BJ (cell line): ENCODE data around the gene PRSS33. TPM values are rescaled to one million over a fixed set of nuclear protein-coding genes. Genes with fewer than 3 reads are reported as not detected.

Source experiments
- CTCF ChIA-PET: fragments of 350-600 bp; formaldehyde crosslinking; extraction: SDS; loops from one replicate; lab custom pipeline; 2021; ENCODE audit warnings: antibody characterized with exemption, inconsistent platforms; lab: Yijun Ruan, JAX
- POLR2A ChIA-PET: fragments of 300-600 bp; sonication (Branson Sonifier 250); formaldehyde crosslinking; extraction: SDS; loops from one replicate; lab custom pipeline; 2021; ENCODE audit warnings: antibody characterized with exemption; lab: Charles Lee
- DNase-seq: peaks from one replicate; pipeline ENCODE4 v3.0.0-alpha.2; 2011; ENCODE audit warnings: low read depth
- H3K27me3 ChIP-seq: 2 replicates; pipeline ENCODE4 v1.6.0; 2011; ENCODE audit warnings: low read length; ENCODE audit not compliant: control insufficient read depth, insufficient read depth
- H3K36me3 ChIP-seq: 2 replicates; pipeline ENCODE4 v1.5.1; 2011; ENCODE audit warnings: low read length; ENCODE audit not compliant: control insufficient read depth, insufficient read depth
- H3K4me3 ChIP-seq: 2 replicates; pipeline ENCODE4 v1.5.1; 2011; ENCODE audit warnings: low read depth, mild to moderate bottlenecking, control low read depth, low read length
- polyA plus RNA-seq: library from polyadenylated mRNA; depleted of rRNA; stranded (reverse); fragments of >200 nt; gene quantifications from 2 replicates; pipeline ENCODE4 v1.2.3, GENCODE V29; 2011
- TF ChIP-seq, protein P1 (sequence below): IDR thresholded peaks from 2 replicates; pipeline ENCODE4 v1.5.1; 2011; ENCODE audit warnings: low read depth, mild to moderate bottlenecking, control low read depth, inconsistent platforms, low read length, moderate library complexity; ENCODE audit not compliant: insufficient read depth

PRSS33 gene
- polyA plus RNA-seq, 1 experiment = not detected

DNA sequence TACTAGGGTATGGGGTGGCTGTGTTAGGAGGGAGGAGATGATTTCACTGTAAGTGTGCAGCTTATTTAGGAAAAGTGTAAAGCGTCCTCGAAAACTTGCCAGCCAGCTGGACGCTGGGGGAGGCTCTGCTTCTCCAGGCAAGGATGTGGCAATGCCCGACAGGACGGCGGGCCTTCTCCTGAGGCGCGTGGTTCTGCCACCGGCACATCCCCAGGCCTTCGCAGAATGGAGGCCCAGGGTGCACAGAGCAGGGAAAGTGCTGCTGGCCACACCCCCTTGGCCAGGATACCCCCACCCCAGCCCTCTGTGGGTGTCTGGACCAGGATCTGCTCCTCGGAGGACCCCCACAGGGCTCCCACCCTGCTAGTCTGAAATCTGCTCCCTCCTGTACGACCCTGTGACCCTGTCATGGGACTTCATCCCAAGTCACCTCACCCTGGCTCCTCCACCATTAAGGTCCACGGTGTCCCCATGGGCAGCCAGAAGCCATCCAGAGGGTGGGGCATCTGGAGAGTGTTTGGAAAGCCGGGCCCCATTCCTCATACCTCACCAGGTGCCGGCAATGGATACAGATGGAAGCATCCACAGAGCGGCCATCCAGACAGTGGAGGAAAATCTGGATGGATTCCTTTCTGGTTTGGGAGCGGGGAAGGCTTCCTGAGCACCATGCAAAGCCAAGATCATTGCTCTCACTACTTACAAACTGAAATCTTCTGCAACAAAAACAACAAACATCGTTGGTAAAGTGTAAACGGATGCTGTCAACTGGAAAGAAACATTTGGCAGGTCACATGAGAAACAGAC is 44.2 kb downstream of the PRSS33 start:
- TF ChIP-seq, protein P1, sequence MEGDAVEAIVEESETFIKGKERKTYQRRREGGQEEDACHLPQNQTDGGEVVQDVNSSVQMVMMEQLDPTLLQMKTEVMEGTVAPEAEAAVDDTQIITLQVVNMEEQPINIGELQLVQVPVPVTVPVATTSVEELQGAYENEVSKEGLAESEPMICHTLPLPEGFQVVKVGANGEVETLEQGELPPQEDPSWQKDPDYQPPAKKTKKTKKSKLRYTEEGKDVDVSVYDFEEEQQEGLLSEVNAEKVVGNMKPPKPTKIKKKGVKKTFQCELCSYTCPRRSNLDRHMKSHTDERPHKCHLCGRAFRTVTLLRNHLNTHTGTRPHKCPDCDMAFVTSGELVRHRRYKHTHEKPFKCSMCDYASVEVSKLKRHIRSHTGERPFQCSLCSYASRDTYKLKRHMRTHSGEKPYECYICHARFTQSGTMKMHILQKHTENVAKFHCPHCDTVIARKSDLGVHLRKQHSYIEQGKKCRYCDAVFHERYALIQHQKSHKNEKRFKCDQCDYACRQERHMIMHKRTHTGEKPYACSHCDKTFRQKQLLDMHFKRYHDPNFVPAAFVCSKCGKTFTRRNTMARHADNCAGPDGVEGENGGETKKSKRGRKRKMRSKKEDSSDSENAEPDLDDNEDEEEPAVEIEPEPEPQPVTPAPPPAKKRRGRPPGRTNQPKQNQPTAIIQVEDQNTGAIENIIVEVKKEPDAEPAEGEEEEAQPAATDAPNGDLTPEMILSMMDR = no peak
- no peak for DNase-seq
- Histone ChIP-seq H3K4me3 (no peak overlapping the region), H3K36me3 (no peaks in the 10 kb centered on the region), H3K27me3 (no peaks in the 10 kb centered on the region)
- POLR2A ChIA-PET = no interaction called here
- CTCF ChIA-PET = no interaction called here

DNA sequence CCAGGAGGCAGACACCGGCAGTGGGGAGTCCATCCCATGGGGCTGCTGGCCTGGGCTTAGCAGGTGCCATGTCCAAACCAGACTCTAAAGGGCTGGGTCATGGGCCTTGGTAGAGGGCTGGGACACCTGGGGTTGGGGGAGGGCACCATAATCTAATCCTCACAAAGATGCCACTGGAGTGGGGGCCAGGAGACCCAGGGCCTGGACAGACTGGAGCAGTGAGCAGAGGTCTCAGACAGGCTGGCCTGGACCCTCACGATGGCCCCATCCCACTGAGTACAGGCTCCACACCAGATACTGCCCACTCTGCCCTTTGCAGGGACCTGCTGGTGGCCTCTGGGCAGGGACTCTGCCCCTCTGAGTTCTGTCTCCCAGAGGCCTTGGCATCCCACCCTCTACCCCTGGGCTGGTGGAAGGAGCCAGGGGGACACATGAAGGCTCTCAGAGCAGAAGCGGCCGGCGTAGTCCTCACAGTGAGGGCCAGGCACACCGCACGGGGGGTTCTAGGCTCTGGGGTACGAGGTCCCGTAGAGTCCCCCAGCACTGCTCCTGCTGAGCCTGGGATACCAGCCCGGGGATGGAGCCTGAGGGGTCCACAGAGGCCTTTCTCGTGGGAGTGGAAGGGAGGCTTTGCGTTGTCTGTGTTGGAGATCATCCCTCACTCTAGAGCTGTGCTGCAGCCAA is 44.9 kb downstream of the PRSS33 start:
- Histone ChIP-seq H3K27me3 (no peaks in the 10 kb centered on the region), H3K4me3 (no peak overlapping the region), H3K36me3 (no peaks in the 10 kb centered on the region)
- CTCF ChIA-PET = no interaction called here
- POLR2A ChIA-PET = no interaction called here
- TF ChIP-seq, protein P1 = no peak
- no peak for DNase-seq

DNA sequence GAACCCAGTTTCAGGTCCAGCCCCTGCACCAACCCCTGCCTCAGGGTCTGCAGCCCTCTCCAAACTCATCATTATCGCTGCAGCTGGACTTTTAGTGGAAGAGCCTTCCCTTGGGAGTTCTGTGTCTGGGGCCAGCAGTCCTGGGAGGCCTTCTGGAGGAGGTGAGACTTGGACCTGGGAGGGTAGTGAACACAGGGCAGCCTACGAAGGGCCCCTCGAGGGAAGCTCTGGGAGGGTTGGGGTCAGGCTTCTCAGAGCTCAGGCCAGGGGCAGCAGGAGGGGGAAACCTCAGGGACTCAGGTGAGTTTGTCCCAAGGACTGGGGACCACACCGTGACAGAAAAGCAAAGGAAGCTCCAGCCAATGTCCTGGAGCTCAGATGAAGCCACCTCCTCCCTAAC is 46.2 kb downstream of the PRSS33 start:
- H3K4me3 ChIP-seq = no peak overlapping the region
- ChIA-PET CTCF (interaction anchor here (1.6 kb wide), 1 partner anchor 12 kb away, joined by 4 read pairs; no protein-coding TSS in a partner anchor), POLR2A (interaction anchor here (0.6 kb wide), 1 partner anchor 43 kb away, joined by 7 read pairs; no protein-coding TSS in a partner anchor)
- TF ChIP-seq, protein P1 = no peak
- no peaks in the 10 kb centered on the region for H3K27me3 ChIP-seq
- H3K36me3 ChIP-seq = no peaks in the 10 kb centered on the region
- DNase-seq = no peak

DNA sequence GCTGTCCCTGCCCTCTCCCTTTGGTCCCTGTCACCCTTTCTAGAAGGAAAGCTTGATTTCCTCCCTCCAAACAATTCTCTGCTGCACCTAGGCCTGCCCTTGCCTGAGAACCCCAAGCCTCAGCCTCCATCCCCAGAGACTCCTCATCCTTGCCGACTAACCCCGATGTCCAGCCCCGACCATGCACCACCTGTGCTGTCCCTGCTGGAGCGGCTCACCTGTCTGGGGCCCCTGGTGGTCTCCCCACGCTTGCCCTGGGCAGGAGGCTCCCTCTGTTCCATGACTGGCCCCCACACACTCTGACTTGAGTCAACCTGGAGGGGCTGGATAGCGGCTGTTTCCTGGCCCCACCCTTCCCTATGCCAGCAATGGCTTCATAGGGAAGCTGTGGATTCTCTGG is 46.9 kb downstream of the PRSS33 start:
- no peak overlapping the region for H3K4me3 ChIP-seq
- H3K27me3 ChIP-seq = no peaks in the 10 kb centered on the region
- POLR2A ChIA-PET = no interaction called here
- no peak for DNase-seq
- no peaks in the 10 kb centered on the region for H3K36me3 ChIP-seq
- CTCF ChIA-PET = interaction anchor here (1.6 kb wide), 1 partner anchor 11 kb away, joined by 4 read pairs; no protein-coding TSS in a partner anchor
- TF ChIP-seq, protein P1 = no peak
